ENCODE data around the gene NHEJ1. TPM values are rescaled to one million over a fixed set of nuclear protein-coding genes. Genes with fewer than 3 reads are reported as not detected.

The NHEJ1 gene
- polyA plus RNA-seq, 4 donors, result 19.3 to 47.1 (median 36.6) TPM

DNA sequence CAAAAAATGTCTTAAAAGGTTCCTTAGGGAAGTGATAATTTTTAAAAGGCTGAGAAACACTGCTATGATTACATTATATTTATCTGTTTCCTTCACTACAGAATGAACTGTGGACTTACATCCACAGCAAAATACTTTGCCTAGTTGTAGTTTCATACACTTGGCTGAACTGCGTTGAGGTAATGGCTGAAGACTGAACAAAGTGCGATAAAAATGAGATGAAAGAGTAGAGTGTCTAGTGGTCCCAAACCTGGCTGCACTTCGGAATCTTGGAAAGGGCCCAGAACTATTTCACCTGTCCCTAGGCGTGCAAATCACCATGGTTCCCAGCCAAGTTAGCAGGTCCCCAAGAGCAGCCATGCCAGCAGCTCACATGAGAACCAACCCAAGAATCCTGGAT is 81.7 kb downstream of the NHEJ1 start:
- no peaks in the 10 kb centered on the region for H3K9me3 ChIP-seq (ENCODE audit: control insufficient read depth in 2 of 2, insufficient read depth in 1 of 2, low read depth in 1 of 2, low read length in 1 of 2)
- FAIRE-seq, result no peak
- peaks cover 10 to 49% (median 26%) of the 10 kb centered on the region in 3 donors for H3K4me1 ChIP-seq (ENCODE audit: control insufficient read depth in 3 of 3, insufficient read depth in 2 of 3, low read depth in 1 of 3, low read length in 2 of 3)
- H3K4me3 ChIP-seq (ENCODE audit: low read depth in 1 of 3, low read length in 3 of 3), result no peak overlapping the region
- no peaks in the 10 kb centered on the region for H3K27me3 ChIP-seq (ENCODE audit: control insufficient read depth in 3 of 3, insufficient read depth in 3 of 3, low read length in 3 of 3)
- DNase-seq, result peak; percentile 65 to 76
- peak overlapping the region; percentile 94 to 95 (median 95) for H3K27ac ChIP-seq (ENCODE audit: low read depth in 1 of 3, low read length in 2 of 3)
- H3K36me3 ChIP-seq (ENCODE audit: control insufficient read depth in 3 of 3, insufficient read depth in 2 of 3, low read depth in 1 of 3, low read length in 3 of 3), result peaks cover 5 to 33% (median 5%) of the 10 kb centered on the region in 3 donors
- WGBS, 3 donors, result 11 to 66% (median 42%) methylated on average over 4 of the region's 4 CpGs

DNA sequence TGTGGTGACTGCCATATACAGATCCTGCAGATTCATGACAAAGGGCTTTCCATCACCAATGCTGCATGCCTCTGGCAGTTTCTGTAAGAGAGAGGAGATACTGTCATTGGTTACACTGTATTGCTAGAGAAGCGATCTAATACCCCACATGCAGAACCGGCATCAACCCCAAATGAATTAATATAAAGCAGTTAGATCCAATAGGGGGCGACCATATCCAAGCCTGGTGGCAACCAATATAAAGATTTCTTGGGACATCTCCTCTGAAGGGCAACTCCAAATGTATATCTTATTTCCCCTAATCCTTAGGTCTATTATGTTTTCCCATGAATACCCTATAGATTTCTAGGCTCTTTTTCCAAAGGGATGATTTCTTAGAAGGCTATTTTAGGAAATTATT is 82.5 kb downstream of the NHEJ1 start:
- Histone ChIP-seq H3K4me1 (ENCODE audit: control insufficient read depth in 3 of 3, insufficient read depth in 2 of 3, low read depth in 1 of 3, low read length in 2 of 3) (peaks cover 10 to 56% (median 22%) of the 10 kb centered on the region in 3 donors), H3K9me3 (ENCODE audit: control insufficient read depth in 2 of 2, insufficient read depth in 1 of 2, low read depth in 1 of 2, low read length in 1 of 2) (no peaks in the 10 kb centered on the region), H3K27ac (ENCODE audit: low read depth in 1 of 3, low read length in 2 of 3) (peak overlapping the region in 1 of 3 donors; percentile 95), H3K27me3 (ENCODE audit: control insufficient read depth in 3 of 3, insufficient read depth in 3 of 3, low read length in 3 of 3) (no peaks in the 10 kb centered on the region), H3K36me3 (ENCODE audit: control insufficient read depth in 3 of 3, insufficient read depth in 2 of 3, low read depth in 1 of 3, low read length in 3 of 3) (peaks cover 5 to 37% (median 5%) of the 10 kb centered on the region in 3 donors), H3K4me3 (ENCODE audit: low read depth in 1 of 3, low read length in 3 of 3) (no peak overlapping the region)
- WGBS, 3 donors, result 65 to 83% (median 83%) methylated on average over 3 of the region's 3 CpGs
- DNase-seq, result no peak
- FAIRE-seq, result no peak

DNA sequence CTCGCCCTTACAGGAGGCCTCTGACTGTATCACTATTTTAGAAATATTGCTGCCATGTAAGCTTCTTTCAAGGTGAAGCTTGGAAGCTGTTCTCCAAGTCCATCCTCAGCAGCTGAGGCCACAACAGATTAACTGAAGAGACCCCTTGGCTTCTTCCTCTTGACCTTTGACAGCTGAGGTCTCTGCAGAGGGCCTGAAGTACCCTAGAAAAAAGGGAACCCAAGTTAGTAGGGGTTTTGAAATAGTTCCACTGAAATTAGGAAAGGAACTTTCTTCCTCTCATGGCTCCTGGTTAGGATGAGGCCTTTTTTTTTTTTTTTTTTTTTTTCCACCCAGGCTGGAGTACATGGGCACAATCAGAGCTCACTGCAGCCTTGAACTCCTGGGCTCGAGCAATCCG is 84.4 kb downstream of the NHEJ1 start:
- peaks cover 11 to 59% (median 12%) of the 10 kb centered on the region in 3 donors for H3K4me1 ChIP-seq (ENCODE audit: control insufficient read depth in 3 of 3, insufficient read depth in 2 of 3, low read depth in 1 of 3, low read length in 2 of 3)
- H3K27ac ChIP-seq (ENCODE audit: low read depth in 1 of 3, low read length in 2 of 3), result no peak overlapping the region
- FAIRE-seq (no peak), DNase-seq (no peak)
- no peak overlapping the region for H3K4me3 ChIP-seq (ENCODE audit: low read depth in 1 of 3, low read length in 3 of 3)
- H3K9me3 ChIP-seq (ENCODE audit: control insufficient read depth in 2 of 2, insufficient read depth in 1 of 2, low read depth in 1 of 2, low read length in 1 of 2), result no peaks in the 10 kb centered on the region
- WGBS, 3 donors, result 91 to 97% (median 92%) methylated on average over 3 of the region's 3 CpGs
- H3K36me3 ChIP-seq (ENCODE audit: control insufficient read depth in 3 of 3, insufficient read depth in 2 of 3, low read depth in 1 of 3, low read length in 3 of 3), result peaks cover 5 to 37% (median 5%) of the 10 kb centered on the region in 3 donors
- no peaks in the 10 kb centered on the region for H3K27me3 ChIP-seq (ENCODE audit: control insufficient read depth in 3 of 3, insufficient read depth in 3 of 3, low read length in 3 of 3)

DNA sequence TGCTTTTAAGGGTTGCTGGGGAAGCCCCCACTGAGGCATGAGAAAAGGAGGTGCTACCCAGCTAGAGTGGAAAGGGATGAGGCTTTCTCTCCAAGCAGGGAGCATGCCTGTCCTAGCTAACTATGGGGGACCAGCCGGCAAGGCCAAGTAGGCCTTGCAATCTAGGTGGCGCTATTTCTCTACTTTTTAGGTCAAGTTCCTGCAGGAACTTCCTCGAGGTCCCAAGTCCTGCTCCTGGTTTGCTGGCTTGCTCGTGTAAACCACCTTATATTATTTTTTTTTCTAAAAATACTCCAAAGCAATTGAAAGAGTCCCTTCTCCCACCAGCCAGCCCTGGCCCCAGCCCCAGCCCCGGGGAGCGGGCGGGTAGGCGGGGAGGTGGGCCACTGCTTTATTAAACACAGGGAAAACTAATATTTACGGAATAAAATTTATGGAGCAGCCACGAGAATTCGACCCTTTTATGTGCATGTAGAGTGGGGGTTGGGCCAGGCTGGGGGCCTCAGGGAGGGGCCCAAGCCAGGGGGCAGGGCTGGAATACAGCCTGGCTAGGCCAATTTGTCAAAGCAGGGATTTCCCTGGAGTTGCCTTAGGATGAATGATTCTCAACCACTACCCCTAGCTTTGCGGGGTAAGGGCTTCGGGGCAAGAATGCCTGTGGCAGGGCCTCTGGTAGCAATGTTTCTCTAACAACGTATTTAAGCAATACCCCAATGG is 87.0 kb downstream of the NHEJ1 start:
- Histone ChIP-seq H3K36me3 (ENCODE audit: control insufficient read depth in 3 of 3, insufficient read depth in 2 of 3, low read depth in 1 of 3, low read length in 3 of 3) (peaks cover 5 to 31% (median 5%) of the 10 kb centered on the region in 3 donors), H3K9me3 (ENCODE audit: control insufficient read depth in 2 of 2, insufficient read depth in 1 of 2, low read depth in 1 of 2, low read length in 1 of 2) (no peaks in the 10 kb centered on the region), H3K4me1 (ENCODE audit: control insufficient read depth in 3 of 3, insufficient read depth in 2 of 3, low read depth in 1 of 3, low read length in 2 of 3) (peaks cover 6 to 57% (median 10%) of the 10 kb centered on the region in 3 donors), H3K27ac (ENCODE audit: low read depth in 1 of 3, low read length in 2 of 3) (peak overlapping the region in 1 of 3 donors; percentile 78), H3K27me3 (ENCODE audit: control insufficient read depth in 3 of 3, insufficient read depth in 3 of 3, low read length in 3 of 3) (no peaks in the 10 kb centered on the region), H3K4me3 (ENCODE audit: low read depth in 1 of 3, low read length in 3 of 3) (no peak overlapping the region)
- WGBS, 3 donors, result 43 to 52% (median 51%) methylated on average over 14 of the region's 14 CpGs
- peak; percentile 85 to 94 for DNase-seq
- no peak for FAIRE-seq

DNA sequence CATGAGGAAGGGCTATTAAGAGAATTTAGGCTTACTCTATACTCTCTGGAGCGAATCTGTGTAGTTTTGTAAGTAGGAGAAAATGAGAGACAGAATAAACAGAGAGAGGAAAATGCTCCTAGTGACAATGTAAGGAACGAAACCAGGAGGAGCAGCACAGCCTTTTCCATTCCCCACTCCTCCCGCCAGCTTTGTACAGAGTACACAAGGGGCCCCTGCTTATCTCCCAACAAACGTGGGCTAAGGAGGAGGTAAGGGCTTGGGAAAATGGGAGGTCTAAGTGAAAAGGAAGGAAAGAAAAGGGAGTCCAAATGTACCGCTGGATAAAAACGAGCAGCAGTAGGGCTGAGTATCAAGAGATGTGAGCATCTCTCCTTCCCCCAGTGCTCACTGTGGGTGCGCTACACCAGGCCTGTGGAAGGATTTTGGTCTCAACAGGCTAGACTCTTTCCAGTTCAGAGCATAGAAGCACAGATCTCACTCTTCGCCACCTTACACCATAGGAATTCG is 87.8 kb downstream of the NHEJ1 start:
- DNase-seq (peak in 1 of 2 donors; percentile 59), FAIRE-seq (no peak)
- 64 to 77% (median 70%) methylated on average over 9 of the region's 9 CpGs for WGBS, 3 donors
- no peaks in the 10 kb centered on the region for H3K9me3 ChIP-seq (ENCODE audit: control insufficient read depth in 2 of 2, insufficient read depth in 1 of 2, low read depth in 1 of 2, low read length in 1 of 2)
- H3K27ac ChIP-seq (ENCODE audit: low read depth in 1 of 3, low read length in 2 of 3), result peak overlapping the region in 1 of 3 donors; percentile 78
- no peaks in the 10 kb centered on the region for H3K27me3 ChIP-seq (ENCODE audit: control insufficient read depth in 3 of 3, insufficient read depth in 3 of 3, low read length in 3 of 3)
- H3K4me3 ChIP-seq (ENCODE audit: low read depth in 1 of 3, low read length in 3 of 3), result no peak overlapping the region
- H3K36me3 ChIP-seq (ENCODE audit: control insufficient read depth in 3 of 3, insufficient read depth in 2 of 3, low read depth in 1 of 3, low read length in 3 of 3), result peaks cover 4 to 29% (median 5%) of the 10 kb centered on the region in 3 donors
- H3K4me1 ChIP-seq (ENCODE audit: control insufficient read depth in 3 of 3, insufficient read depth in 2 of 3, low read depth in 1 of 3, low read length in 2 of 3), result peaks cover 3 to 50% (median 10%) of the 10 kb centered on the region in 3 donors

DNA sequence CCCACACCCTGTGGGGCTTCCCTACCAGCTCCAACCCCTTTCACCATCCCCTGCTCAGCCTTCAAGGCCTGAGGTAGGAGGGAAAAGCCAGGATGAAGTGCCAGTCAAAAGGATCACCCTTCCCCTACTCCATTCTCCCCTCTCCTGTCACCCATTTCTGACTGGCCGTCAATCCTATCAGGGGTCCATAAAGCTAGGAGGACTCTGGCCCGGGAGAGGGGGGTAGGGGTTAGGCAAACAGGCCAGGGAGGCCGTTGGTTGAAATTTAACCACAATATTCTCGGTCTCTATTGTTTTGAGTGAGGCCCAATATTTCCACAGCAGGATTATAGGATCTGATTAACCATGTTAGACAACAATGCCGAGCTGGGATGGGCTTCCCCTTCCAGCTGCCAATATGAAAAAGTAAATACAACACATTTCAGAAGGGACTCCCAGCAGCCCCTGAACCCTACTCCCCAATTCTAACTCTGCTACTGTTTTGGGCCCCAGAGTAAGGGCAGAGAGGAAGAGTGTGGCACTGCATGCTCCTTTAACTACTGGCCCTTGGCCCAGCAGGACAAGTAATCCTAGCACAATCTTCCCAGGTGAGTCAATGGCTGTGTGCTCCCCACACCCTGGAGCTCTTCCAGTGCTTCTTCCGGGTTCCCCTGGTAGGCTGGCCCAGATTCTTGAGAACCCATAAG is 89.3 kb downstream of the NHEJ1 start:
- H3K4me1 ChIP-seq (ENCODE audit: control insufficient read depth in 3 of 3, insufficient read depth in 2 of 3, low read depth in 1 of 3, low read length in 2 of 3), result peaks cover 3 to 50% (median 10%) of the 10 kb centered on the region in 3 donors
- FAIRE-seq (no peak), DNase-seq (peak; percentile 86 to 88)
- H3K36me3 ChIP-seq (ENCODE audit: control insufficient read depth in 3 of 3, insufficient read depth in 2 of 3, low read depth in 1 of 3, low read length in 3 of 3), result peaks cover 0 to 15% (median 5%) of the 10 kb centered on the region in 3 donors
- WGBS, 3 donors, result 20 to 67% (median 31%) methylated on average over 6 of the region's 6 CpGs
- no peak overlapping the region for H3K4me3 ChIP-seq (ENCODE audit: low read depth in 1 of 3, low read length in 3 of 3)
- H3K27ac ChIP-seq (ENCODE audit: low read depth in 1 of 3, low read length in 2 of 3), result peak overlapping the region; percentile 52 to 78 (median 69)
- H3K27me3 ChIP-seq (ENCODE audit: control insufficient read depth in 3 of 3, insufficient read depth in 3 of 3, low read length in 3 of 3), result no peaks in the 10 kb centered on the region
- no peaks in the 10 kb centered on the region for H3K9me3 ChIP-seq (ENCODE audit: control insufficient read depth in 2 of 2, insufficient read depth in 1 of 2, low read depth in 1 of 2, low read length in 1 of 2)

DNA sequence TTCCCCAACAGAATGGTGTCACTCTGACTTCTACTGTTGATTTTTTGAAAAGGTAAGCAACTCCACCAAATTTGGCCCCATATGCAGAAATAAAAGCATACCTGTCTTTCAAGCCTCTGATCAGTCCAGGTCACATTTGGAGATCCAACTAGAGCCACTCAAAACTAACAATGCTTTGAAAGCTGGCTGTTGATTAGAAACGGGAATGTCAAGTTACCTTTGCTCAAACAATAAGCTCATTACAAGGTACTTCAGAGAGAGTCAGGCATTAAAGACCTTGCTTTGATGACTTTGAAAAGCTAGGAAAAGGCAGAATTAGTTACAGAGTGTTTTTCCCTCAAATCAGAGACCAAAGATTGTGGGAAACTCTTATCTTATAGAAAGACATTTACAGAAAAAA is 95.1 kb downstream of the NHEJ1 start:
- DNase-seq (no peak), FAIRE-seq (no peak)

DNA sequence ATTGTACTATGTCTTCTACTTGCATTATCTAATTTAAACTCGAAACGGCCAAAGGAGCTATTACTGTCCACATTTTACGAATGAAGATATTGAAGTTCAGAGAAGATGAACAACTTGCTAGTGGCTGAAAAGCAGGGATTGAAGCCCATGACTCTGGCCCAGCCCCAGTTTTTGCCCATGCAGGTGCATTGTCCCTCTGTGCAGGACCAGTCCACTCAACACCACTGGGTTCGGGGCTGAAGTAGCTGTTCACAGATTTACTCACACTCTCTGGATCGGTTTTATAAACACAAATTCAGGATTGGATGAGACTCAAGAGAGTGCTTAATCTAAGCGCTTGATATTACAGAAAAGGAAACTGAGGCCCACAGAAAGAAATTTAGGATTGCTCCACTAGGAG is 98.5 kb downstream of the NHEJ1 start:
- DNase-seq (no peak), FAIRE-seq (no peak)
- WGBS, 3 donors, result 71 to 83% (median 78%) methylated on average over 6 of the region's 6 CpGs
- Histone ChIP-seq H3K9me3 (ENCODE audit: control insufficient read depth in 2 of 2, insufficient read depth in 1 of 2, low read depth in 1 of 2, low read length in 1 of 2) (no peaks in the 10 kb centered on the region), H3K4me1 (ENCODE audit: control insufficient read depth in 3 of 3, insufficient read depth in 2 of 3, low read depth in 1 of 3, low read length in 2 of 3) (peaks cover 0 to 18% (median 9%) of the 10 kb centered on the region in 3 donors), H3K4me3 (ENCODE audit: low read depth in 1 of 3, low read length in 3 of 3) (no peak overlapping the region), H3K27me3 (ENCODE audit: control insufficient read depth in 3 of 3, insufficient read depth in 3 of 3, low read length in 3 of 3) (peaks cover 0 to 31% (median 29%) of the 10 kb centered on the region in 3 donors), H3K27ac (ENCODE audit: low read depth in 1 of 3, low read length in 2 of 3) (no peak overlapping the region), H3K36me3 (ENCODE audit: control insufficient read depth in 3 of 3, insufficient read depth in 2 of 3, low read depth in 1 of 3, low read length in 3 of 3) (peaks cover 0 to 28% (median 0%) of the 10 kb centered on the region in 3 donors)

More for the DNA sequence above, 95.1 kb downstream of the NHEJ1 start:
- peaks cover 0 to 28% (median 2%) of the 10 kb centered on the region in 3 donors for H3K4me1 ChIP-seq (ENCODE audit: control insufficient read depth in 3 of 3, insufficient read depth in 2 of 3, low read depth in 1 of 3, low read length in 2 of 3)
- 8 to 63% (median 22%) methylated on average over 1 of the region's 1 CpG for WGBS, 3 donors
- peak overlapping the region in 1 of 3 donors; percentile 13 for H3K27ac ChIP-seq (ENCODE audit: low read depth in 1 of 3, low read length in 2 of 3)
- H3K9me3 ChIP-seq (ENCODE audit: control insufficient read depth in 2 of 2, insufficient read depth in 1 of 2, low read depth in 1 of 2, low read length in 1 of 2), result no peaks in the 10 kb centered on the region
- H3K36me3 ChIP-seq (ENCODE audit: control insufficient read depth in 3 of 3, insufficient read depth in 2 of 3, low read depth in 1 of 3, low read length in 3 of 3), result no peaks in the 10 kb centered on the region
- H3K4me3 ChIP-seq (ENCODE audit: low read depth in 1 of 3, low read length in 3 of 3), result no peak overlapping the region
- peaks cover 0 to 14% (median 4%) of the 10 kb centered on the region in 3 donors for H3K27me3 ChIP-seq (ENCODE audit: control insufficient read depth in 3 of 3, insufficient read depth in 3 of 3, low read length in 3 of 3)

Data from small intestine (tissue), 7 donors.